H7 (cell line): ENCODE data around the gene CARMIL3. TPM values are rescaled to one million over a fixed set of nuclear protein-coding genes. Genes with fewer than 3 reads are reported as not detected.

Source experiments
- DNase-seq: peaks from one replicate; pipeline ENCODE4 v3.0.0; 2012
- H3K27me3 ChIP-seq: 2 replicates; pipeline ENCODE4 v1.6.0; 2011; ENCODE audit warnings: mild to moderate bottlenecking, low read length; ENCODE audit not compliant: control insufficient read depth, insufficient read depth
- H3K36me3 ChIP-seq: replicated peaks from 2 replicates; pipeline ENCODE4 v1.5.1; 2011; ENCODE audit warnings: low read length; ENCODE audit not compliant: control insufficient read depth, insufficient read depth
- H3K4me3 ChIP-seq: 2 replicates; pipeline ENCODE4 v1.5.1; 2011; ENCODE audit warnings: low read depth, mild to moderate bottlenecking, control low read depth, low read length, moderate library complexity; ENCODE audit not compliant: insufficient read depth
- total RNA-seq: library from RNA; depleted of rRNA; stranded (reverse); fragments of >200 nt; shearing (Covaris generic); gene quantifications from 2 replicates; pipeline ENCODE4 v1.2.3, GENCODE V29; 2014

Gene CARMIL3
- total RNA-seq, 1 experiment from 2014 or later = 2.3 TPM

DNA sequence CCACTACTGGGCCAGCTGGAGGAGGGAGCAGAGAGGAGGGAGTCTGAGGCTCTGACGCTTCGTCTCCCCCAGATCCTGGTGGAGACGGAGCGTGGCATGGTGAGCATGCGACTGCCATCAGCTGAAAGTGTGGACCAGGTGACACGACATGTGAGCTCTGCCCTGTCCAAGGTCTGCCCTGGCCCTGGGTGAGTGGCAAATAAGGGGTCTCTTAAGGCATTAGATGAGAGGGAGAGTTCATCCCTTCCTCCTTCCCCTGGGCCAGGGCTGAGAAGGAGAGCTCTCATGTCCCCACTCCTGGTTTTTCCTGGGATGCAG, 2.5 kb downstream of the CARMIL3 start:
- H3K4me3 ChIP-seq = no peak overlapping the region
- H3K27me3 ChIP-seq = peaks cover 3% of the 10 kb centered on the region; the same call in 1 of the 2 replicates
- DNase-seq = peak; percentile 26
- no peaks in the 10 kb centered on the region; the same call in 1 of the 2 replicates for H3K36me3 ChIP-seq

DNA sequence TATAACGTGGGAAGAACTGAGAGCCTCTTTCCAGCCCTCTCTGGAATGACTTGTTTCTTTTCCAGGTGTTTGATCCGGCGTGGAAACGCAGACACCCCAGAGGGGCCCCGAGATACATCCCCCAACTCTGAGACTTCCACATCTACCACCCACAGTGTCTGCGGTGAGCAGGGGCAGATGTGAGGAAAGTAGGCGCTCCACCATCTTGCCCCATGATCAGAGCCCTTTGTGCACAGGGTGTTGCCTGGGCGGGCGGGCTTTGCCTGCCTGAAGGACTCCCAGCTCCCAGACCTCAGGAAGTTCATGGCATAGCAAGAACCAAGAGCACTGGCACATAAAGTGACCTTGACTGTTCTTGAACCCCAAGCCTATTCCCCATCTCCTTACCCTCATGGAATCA, 2.8 kb downstream of the CARMIL3 start:
- Histone ChIP-seq H3K27me3 (peaks cover 3% of the 10 kb centered on the region; the same call in 1 of the 2 replicates), H3K36me3 (no peaks in the 10 kb centered on the region; the same call in 1 of the 2 replicates), H3K4me3 (no peak overlapping the region)
- DNase-seq = no peak

DNA sequence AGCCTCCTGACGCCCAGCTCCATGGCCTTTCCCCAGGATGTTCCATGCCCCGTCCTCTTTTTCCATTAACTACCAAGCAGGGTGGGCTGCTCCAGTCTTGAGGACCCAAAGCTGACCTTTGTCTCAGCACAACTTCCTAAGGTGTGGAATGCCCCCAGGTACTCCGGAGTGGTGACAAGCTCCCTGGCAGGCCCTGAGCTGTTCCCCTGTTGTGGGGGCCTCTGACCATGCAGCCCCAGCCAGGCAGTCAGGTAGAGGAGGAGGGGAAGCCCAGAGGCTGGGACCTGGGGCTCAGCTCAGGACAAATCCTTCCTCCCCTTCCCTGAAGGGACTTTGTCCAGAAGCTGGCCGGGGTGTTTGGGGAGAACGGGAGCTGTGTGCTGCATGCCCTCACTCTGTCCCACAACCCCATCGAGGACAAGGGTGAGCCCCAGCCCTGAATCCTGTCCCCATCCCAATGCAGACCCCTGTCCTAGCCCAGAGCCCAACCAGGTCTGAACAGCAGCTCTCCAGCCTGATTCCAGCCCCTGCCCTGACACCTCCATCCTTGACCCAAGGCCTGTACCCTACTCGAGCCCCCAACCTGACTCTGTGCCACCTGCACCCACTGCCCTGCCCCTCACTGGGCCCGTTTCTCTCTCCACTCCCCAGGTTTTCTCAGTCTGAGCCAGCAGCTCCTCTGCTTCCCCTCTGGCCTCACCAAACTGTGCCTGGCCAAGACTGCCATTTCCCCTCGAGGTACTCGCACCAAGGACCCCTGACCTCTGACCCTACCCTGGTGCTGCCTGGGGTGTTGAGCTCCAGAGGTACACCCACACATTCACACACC, 4.4 kb downstream of the CARMIL3 start:
- Histone ChIP-seq H3K4me3 (no peak overlapping the region), H3K27me3 (peaks cover 3% of the 10 kb centered on the region; the same call in 1 of the 2 replicates), H3K36me3 (no peaks in the 10 kb centered on the region; the same call in 1 of the 2 replicates)
- peak; percentile 26 for DNase-seq

DNA sequence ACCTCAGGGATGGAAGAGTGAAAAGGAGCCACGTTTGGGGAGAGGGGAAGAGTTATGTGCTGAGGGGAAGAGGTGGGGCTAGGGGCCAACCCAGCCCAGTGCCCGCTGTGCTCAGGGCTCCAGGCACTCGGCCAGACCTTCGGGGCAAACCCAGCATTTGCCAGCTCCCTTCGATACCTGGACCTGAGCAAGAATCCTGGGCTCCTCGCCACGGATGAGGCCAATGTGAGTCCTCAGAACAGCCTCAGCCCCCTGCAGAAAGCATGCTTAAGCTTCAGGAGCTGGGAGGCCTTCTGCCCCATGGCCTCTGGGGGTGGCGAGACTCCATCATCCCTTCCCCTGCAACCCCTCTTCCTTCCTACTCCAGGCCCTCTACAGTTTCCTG, 5.0 kb downstream of the CARMIL3 start:
- DNase-seq = peak; percentile 30

DNA sequence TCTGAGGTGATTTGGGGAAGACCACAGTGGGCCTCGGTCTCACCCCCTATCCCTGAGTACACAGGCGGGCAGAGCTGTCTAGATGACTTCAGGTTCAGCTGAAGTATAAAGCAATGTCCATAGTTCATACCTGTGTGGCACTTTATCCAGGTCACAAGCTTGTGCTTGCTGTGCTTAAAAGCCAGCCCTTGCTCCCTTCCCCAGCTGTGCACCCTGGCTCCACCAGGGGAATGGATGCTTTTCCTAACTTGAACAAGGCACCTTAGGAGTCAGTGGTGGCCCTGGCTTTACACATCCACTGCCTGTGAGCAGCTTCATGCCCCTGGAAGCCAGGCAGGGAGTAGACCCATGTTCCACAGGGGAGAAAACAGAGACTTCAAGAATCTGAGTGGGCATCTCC, 5.5 kb downstream of the CARMIL3 start:
- no peak overlapping the region for H3K4me3 ChIP-seq
- H3K36me3 ChIP-seq = no peaks in the 10 kb centered on the region; the same call in 1 of the 2 replicates
- no peak for DNase-seq
- H3K27me3 ChIP-seq = no peaks in the 10 kb centered on the region; the same call in 1 of the 2 replicates

More for the DNA sequence above, 5.0 kb downstream of the CARMIL3 start:
- Histone ChIP-seq H3K4me3 (no peak overlapping the region), H3K27me3 (peaks cover 3% of the 10 kb centered on the region; the same call in 1 of the 2 replicates), H3K36me3 (no peaks in the 10 kb centered on the region; the same call in 1 of the 2 replicates)

DNA sequence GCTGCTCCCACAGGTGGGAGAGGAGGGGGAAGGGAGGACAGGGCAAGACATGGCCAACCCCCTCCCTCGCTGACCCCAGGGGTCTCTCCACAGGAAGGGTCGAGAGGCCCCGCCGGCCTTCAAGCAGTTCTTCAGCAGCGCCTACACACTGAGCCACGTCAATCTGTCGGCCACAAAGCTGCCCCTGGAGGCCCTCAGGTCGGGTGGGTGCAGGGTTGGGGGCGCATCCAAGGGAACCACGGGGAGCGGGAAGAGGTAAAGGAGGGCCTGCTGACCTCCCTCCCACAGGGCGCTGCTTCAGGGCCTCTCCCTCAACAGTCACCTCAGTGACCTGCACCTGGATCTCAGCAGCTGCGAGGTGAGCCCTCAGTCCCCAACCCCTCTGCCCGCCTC, 6.1 kb downstream of the CARMIL3 start:
- Histone ChIP-seq H3K27me3 (no peaks in the 10 kb centered on the region), H3K4me3 (no peak overlapping the region), H3K36me3 (no peaks in the 10 kb centered on the region; the same call in 1 of the 2 replicates)
- peak; percentile 54 for DNase-seq

DNA sequence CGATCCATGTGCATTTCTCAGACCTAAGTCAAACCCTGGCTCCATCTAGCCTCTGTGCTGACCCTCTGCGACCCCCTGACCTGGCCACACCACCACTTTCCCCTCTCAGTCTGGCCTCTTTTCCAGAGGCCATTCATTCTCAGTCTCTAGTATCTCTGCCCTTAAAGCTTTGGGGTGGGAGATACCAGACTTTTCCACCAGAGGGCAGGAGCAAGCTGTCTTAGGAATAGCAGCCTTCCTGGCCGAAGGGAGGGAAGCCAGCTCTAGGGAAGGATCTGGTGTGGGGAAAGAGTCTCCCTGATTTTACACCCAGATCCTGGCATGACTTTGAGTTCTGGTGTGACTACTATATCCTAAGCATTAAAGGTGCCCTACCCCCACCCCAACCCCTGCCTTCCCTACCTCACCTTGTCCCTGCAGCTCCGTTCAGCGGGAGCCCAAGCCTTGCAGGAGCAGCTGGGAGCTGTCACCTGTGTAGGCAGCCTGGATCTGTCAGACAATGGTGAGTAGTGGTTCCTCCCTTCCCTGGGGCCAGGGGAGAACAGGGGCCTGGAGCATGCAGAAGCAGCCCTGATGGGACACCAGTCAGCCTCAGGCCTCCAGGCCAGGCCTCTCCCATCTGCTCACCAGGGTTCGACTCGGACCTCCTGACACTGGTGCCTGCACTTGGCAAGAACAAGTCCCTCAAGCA, 6.6 kb downstream of the CARMIL3 start:
- H3K27me3 ChIP-seq = no peaks in the 10 kb centered on the region
- H3K36me3 ChIP-seq = no peaks in the 10 kb centered on the region; the same call in 1 of the 2 replicates
- DNase-seq = peak; percentile 90
- H3K4me3 ChIP-seq = no peak overlapping the region

DNA sequence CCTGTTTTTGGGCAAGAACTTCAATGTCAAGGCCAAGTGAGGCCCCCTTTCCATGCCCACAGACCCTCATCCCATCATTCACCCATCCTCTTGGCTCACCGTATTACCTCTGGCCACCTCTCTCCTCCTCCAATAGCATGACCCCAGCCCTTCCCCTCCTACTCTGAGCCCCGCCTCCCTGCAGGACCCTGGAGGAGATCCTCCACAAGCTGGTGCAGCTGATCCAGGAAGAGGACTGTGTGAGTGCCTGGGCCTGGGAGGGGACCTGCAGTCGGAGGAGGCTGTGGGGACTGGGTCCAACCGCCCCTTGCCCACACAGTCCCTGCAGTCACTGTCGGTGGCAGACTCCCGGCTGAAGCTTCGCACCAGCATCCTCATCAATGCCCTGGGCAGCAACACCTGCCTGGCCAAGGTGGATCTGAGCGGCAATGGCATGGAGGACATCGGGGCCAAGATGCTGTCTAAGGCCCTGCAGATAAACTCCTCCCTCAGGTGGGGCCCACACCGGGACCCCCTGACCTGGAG, 7.2 kb downstream of the CARMIL3 start:
- DNase-seq = peak; percentile 72
- H3K27me3 ChIP-seq = no peaks in the 10 kb centered on the region
- H3K4me3 ChIP-seq = no peak overlapping the region
- H3K36me3 ChIP-seq = no peaks in the 10 kb centered on the region; the same call in 1 of the 2 replicates

DNA sequence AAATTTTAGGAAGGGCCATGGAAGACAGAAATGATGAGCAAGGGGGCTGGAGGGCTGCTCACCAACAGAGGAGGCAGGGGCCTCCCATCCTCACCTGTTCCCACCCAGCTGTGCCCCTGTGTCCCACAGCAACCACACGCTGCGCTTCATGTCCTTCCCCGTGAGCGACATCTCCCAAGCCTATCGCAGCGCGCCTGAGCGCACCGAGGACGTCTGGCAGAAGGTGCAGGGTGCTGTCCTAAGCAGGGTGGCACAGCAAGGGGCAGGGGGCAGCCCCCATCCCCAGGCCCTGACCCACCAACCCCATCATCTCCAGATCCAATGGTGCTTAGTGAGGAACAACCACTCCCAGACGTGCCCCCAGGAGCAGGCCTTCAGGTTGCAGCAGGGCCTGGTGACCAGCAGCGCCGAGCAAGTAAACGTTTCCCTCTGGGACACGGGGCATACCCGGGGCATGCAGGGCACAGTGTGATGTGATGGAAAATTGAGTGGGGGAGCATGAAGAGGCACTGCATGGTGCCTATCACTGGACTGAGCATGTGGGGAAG, 8.1 kb downstream of the CARMIL3 start:
- DNase-seq = peak; percentile 19
- Histone ChIP-seq H3K4me3 (no peak overlapping the region), H3K36me3 (no peaks in the 10 kb centered on the region; the same call in 1 of the 2 replicates)

DNA sequence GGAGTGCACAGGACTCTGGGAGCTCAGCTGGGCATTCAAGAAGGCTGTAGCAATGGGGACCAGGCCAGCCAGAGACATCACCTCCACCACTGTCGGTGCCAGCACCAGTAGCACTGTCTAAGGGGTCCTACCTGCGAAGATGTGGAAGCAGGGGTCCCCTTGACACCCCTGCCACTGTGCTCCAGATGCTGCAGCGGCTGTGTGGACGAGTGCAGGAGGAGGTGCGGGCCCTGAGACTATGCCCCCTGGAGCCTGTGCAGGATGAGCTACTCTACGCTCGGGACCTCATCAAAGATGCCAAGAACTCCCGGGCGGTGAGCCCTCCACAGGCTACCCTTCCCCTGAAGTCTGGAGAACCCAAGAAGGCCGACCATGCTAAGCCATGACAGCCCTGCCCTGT, 8.6 kb downstream of the CARMIL3 start:
- DNase-seq = no peak
- Histone ChIP-seq H3K27me3 (no peaks in the 10 kb centered on the region), H3K4me3 (no peak overlapping the region), H3K36me3 (no peaks in the 10 kb centered on the region; the same call in 1 of the 2 replicates)

More for the DNA sequence above, 8.1 kb downstream of the CARMIL3 start:
- no peaks in the 10 kb centered on the region for H3K27me3 ChIP-seq

DNA sequence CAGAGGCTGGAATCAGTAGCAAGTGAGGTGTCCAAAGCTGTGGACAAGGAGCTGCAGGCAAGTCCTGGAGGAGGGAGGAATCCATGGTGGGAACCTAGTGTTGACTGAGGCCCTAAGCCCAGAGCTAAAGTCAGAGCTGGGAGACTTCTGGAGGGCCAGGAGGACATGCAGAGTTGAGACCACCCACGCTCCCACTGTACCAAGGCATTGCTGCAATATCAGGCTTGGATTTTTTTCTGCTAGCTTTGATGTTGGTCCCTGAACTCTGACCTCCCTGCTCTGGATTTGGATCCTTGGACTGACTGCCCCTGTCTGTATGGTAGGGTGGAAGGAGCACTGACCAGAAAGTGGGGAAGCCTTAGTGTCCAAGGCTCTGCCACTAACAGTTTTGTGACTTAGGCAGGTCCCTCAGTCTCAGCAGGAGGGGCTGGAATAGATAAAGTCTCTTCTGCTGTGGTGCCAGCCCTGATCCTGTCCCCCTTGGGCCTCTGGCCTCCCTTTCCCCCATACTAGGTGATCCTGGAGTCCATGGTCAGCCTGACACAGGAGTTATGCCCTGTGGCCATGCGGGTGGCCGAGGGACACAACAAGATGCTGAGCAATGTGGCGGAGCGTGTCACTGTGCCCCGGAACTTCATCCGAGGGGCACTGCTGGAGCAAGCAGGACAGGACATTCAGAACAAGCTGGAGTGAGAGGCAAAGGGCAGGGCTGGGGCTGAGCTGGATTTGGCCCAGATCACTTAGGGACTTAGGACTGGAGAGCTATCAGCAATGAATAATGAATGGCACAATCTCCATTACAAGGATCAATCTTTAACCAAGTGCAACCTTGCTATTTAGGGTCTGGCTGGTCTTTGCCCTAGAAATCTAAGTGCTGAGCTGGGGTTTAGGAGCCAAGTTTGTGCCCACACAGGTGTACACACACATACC, 9.4 kb downstream of the CARMIL3 start:
- Histone ChIP-seq H3K27me3 (no peaks in the 10 kb centered on the region), H3K4me3 (no peak overlapping the region), H3K36me3 (no peaks in the 10 kb centered on the region)
- peak; percentile 13 for DNase-seq

DNA sequence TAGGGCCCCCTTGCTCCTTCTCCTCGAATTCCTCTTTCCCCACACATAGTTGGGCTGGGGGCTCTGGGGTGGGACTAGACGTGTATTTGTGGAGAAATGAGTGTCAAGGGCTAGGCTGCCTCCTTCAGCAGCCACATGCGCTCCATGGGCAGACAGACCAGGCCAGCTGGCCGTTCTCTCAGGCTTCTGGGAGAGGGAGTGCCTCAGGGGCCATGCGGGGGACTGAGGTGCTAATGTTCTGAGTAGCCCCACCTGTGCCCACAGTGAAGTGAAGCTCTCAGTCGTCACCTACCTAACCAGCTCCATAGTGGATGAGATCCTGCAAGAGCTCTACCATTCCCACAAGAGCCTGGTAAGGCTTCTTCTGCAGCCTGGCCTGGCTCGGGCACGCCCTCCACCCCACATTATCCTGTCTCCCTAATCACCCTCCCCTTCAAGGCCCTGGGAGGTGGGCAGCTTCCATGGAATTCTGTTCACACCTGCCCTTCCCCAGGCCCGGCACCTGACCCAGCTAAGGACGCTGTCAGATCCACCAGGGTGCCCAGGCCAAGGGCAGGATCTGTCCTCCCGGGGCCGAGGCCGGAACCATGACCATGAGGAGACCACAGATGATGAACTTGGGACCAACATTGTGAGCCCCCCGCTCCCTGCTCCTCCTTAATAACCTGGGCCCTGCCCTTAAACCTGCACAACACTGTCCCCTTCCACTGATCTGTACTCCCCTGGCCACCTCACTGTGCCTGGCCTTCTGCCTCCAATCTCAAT, 10.6 kb downstream of the CARMIL3 start:
- Histone ChIP-seq H3K27me3 (no peaks in the 10 kb centered on the region), H3K36me3 (no peaks in the 10 kb centered on the region), H3K4me3 (no peak overlapping the region)
- peak; percentile 25 for DNase-seq

DNA sequence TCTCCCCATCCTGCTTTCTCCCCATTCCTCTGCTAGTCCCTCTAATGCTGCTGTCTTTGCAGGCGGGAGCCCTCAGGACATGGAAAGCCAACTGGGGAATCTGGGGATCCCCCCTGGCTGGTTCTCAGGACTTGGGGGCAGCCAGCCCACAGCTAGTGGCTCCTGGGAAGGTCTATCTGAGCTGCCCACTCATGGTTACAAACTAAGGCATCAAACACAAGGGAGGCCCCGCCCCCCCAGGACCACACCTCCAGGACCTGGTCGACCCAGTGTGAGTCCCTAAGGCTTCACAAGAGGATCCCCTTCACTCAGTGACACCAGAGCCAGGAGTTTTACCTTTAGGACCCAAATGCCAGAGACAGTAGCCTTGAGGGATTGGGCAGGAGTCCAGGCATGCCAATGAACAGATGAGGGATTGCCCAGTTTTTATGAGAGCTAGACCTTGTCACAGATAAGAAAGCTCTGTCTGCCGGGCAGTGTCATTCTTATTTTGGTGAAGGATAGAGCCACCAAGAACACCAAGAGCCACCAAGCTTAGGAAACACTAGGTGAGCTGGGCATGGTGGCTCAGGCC, 11.5 kb downstream of the CARMIL3 start:
- Histone ChIP-seq H3K27me3 (no peaks in the 10 kb centered on the region), H3K36me3 (no peaks in the 10 kb centered on the region), H3K4me3 (no peak overlapping the region)
- DNase-seq = peak; percentile 43
